Thoracic aorta (tissue), 2 donors: ENCODE results near the gene USP34. TPM values are rescaled to one million over a fixed set of nuclear protein-coding genes. Genes with fewer than 3 reads are reported as not detected.

Source experiments
- ATAC-seq: fragments of 150-250 bp; one replicate; pipeline ENCODE4 v1.8.0; 2017; ENCODE audit warnings: low read depth; ENCODE audit not compliant: insufficient number of reproducible peaks, low FRiP score
- DNase-seq: peaks from one replicate; pipeline ENCODE4 v3.0.0-alpha.2; 2020; ENCODE audit warnings: low spot score
- H3K27ac ChIP-seq, 2 donors: fragments of 200-600 bp; sonication (generic); 1 replicate in 1 of 2; 2 replicates in 1 of 2; pipeline ENCODE4 v1.5.1; 2016; ENCODE audit warnings: mild to moderate bottlenecking in 2 of 2, moderate library complexity in 2 of 2
- H3K27me3 ChIP-seq: fragments of 200-600 bp; sonication (generic); replicated peaks from 2 replicates; pipeline ENCODE4 v1.6.0; 2016; ENCODE audit warnings: mild to moderate bottlenecking; ENCODE audit not compliant: insufficient read depth
- H3K36me3 ChIP-seq: fragments of 200-600 bp; sonication (generic); one replicate; pipeline ENCODE4 v1.5.1; 2016
- H3K4me1 ChIP-seq, 2 donors: fragments of 200-600 bp; sonication (generic); 1 replicate in 1 of 2; 2 replicates in 1 of 2; pipeline versions ENCODE4 v1.5.1 to v1.6.0; 2016; ENCODE audit warnings: low read depth in 2 of 2, mild to moderate bottlenecking in 1 of 2; ENCODE audit not compliant: control insufficient read depth in 1 of 2
- H3K4me3 ChIP-seq: fragments of 200-600 bp; sonication (generic); 2 replicates; pipeline ENCODE4 v1.5.1; 2016; ENCODE audit warnings: mild to moderate bottlenecking
- H3K9me3 ChIP-seq: fragments of 200-600 bp; sonication (generic); 2 replicates; pipeline ENCODE4 v1.5.1; 2016
- CTCF ChIP-seq: fragments of 200-600 bp; sonication (generic); IDR thresholded peaks from one replicate; pipeline ENCODE4 v1.5.1; 2019; ENCODE audit warnings: antibody characterized with exemption
- total RNA-seq, 2 donors: library from RNA; depleted of rRNA; stranded (reverse); fragments of >200 nt; gene quantifications; one replicate each; pipeline versions ENCODE4 v1.1.0 to v1.2.3, GENCODE V29; 2016

The USP34 gene
- total RNA-seq, 2 donors from 2014 or later, result 88.0 to 191 TPM

GRCh38 chr2:61438670-61439069 is 32.2 kb downstream of the USP34 start:
- H3K4me1 ChIP-seq, result peaks cover 10 to 32% of the 10 kb centered on the region in 2 donors
- TF ChIP-seq CTCF, result no peak
- ATAC-seq, result no peak
- H3K4me3 ChIP-seq, result no peak overlapping the region
- DNase-seq, result no peak
- H3K27ac ChIP-seq, result no peak overlapping the region
- no peaks in the 10 kb centered on the region for H3K9me3 ChIP-seq
- no peaks in the 10 kb centered on the region for H3K27me3 ChIP-seq
- no peaks in the 10 kb centered on the region for H3K36me3 ChIP-seq

GRCh38 chr2:61437170-61437569 is 33.7 kb downstream of the USP34 start:
- no peaks in the 10 kb centered on the region for H3K27me3 ChIP-seq
- no peaks in the 10 kb centered on the region for H3K9me3 ChIP-seq
- no peak overlapping the region for H3K4me3 ChIP-seq
- TF ChIP-seq CTCF, result no peak
- DNase-seq, result no peak
- no peaks in the 10 kb centered on the region for H3K36me3 ChIP-seq
- ATAC-seq, result no peak
- H3K4me1 ChIP-seq, result peaks cover 10 to 40% of the 10 kb centered on the region in 2 donors
- H3K27ac ChIP-seq, result no peak overlapping the region

GRCh38 chr2:61436092-61436491 is 34.8 kb downstream of the USP34 start:
- no peaks in the 10 kb centered on the region for H3K36me3 ChIP-seq
- DNase-seq, result no peak
- TF ChIP-seq CTCF, result no peak
- H3K4me3 ChIP-seq, result no peak overlapping the region
- no peaks in the 10 kb centered on the region for H3K9me3 ChIP-seq
- H3K27ac ChIP-seq, result no peak overlapping the region
- peaks cover 9 to 35% of the 10 kb centered on the region in 2 donors for H3K4me1 ChIP-seq
- no peaks in the 10 kb centered on the region for H3K27me3 ChIP-seq
- ATAC-seq, result no peak

GRCh38 chr2:61435291-61435690 is 35.6 kb downstream of the USP34 start:
- Histone ChIP-seq H3K9me3 (no peaks in the 10 kb centered on the region), H3K36me3 (no peaks in the 10 kb centered on the region), H3K4me1 (peaks cover 9 to 34% of the 10 kb centered on the region in 2 donors), H3K27me3 (no peaks in the 10 kb centered on the region), H3K4me3 (no peak overlapping the region), H3K27ac (no peak overlapping the region)
- no peak for DNase-seq
- no peak for TF ChIP-seq CTCF
- ATAC-seq, result no peak

GRCh38 chr2:61434314-61434713 is 36.6 kb downstream of the USP34 start:
- no peaks in the 10 kb centered on the region for H3K9me3 ChIP-seq
- peaks cover 9 to 28% of the 10 kb centered on the region in 2 donors for H3K4me1 ChIP-seq
- no peak overlapping the region for H3K27ac ChIP-seq
- H3K36me3 ChIP-seq, result no peaks in the 10 kb centered on the region
- DNase-seq (no peak), ATAC-seq (no peak)
- TF ChIP-seq CTCF, result no peak
- H3K4me3 ChIP-seq, result no peak overlapping the region
- no peaks in the 10 kb centered on the region for H3K27me3 ChIP-seq
